Esophagus (tissue), 2 donors: ENCODE results near the gene RBMS3. TPM values are rescaled to one million over a fixed set of nuclear protein-coding genes. Genes with fewer than 3 reads are reported as not detected.
"Not testable (repeated sequence)": the region's sequence is repeated elsewhere in the genome, so short reads cannot be mapped to it uniquely, and the experiment has no call there.

Experiments
- H3K27ac ChIP-seq, 2 donors: one replicate each; pipeline ENCODE4 v1.5.1; 2013; ENCODE audit warnings: low read depth in 2 of 2, mild to moderate bottlenecking in 2 of 2, inconsistent platforms in 1 of 2, low read length in 1 of 2, moderate library complexity in 1 of 2
- H3K27me3 ChIP-seq, 2 donors: one replicate each; pipeline ENCODE4 v1.6.1; 2013; ENCODE audit warnings: low read length in 2 of 2, control low read depth in 1 of 2, mild to moderate bottlenecking in 1 of 2; ENCODE audit not compliant: insufficient read depth in 2 of 2, control insufficient read depth in 1 of 2
- H3K36me3 ChIP-seq, 2 donors: one replicate each; pipeline ENCODE4 v1.6.1; 2013; ENCODE audit warnings: low read length in 1 of 2; ENCODE audit not compliant: control insufficient read depth in 2 of 2, insufficient read depth in 2 of 2
- H3K4me1 ChIP-seq, 2 donors: one replicate each; pipeline ENCODE4 v1.6.1; 2013; ENCODE audit warnings: low read length in 1 of 2; ENCODE audit not compliant: control insufficient read depth in 2 of 2, insufficient read depth in 2 of 2
- H3K4me3 ChIP-seq, 2 donors: one replicate each; pipeline ENCODE4 v1.5.1; 2013; ENCODE audit warnings: low read length in 2 of 2, mild to moderate bottlenecking in 2 of 2, low read depth in 1 of 2, moderate library complexity in 1 of 2
- H3K9me3 ChIP-seq, 2 donors: one replicate each; pipeline ENCODE4 v1.6.1; 2013; ENCODE audit warnings: mild to moderate bottlenecking in 2 of 2, low read depth in 1 of 2, low read length in 1 of 2, moderate library complexity in 1 of 2; ENCODE audit not compliant: control insufficient read depth in 2 of 2, insufficient read depth in 1 of 2
- WGBS, 2 donors: extraction: QIAGEN DNeasy Blood & Tissue Kit; methylation state at CpG; one replicate each; pipeline ENCODE4 v1.1.7; 2013; 5-methylcytosine and 5-hydroxymethylcytosine counted together
- polyA plus RNA-seq, 2 donors: library from polyadenylated mRNA; stranded (reverse); fragments of 200-250 nt; gene quantifications; one replicate each; pipeline ENCODE4 v1.2.3, GENCODE V29; 2013
- donor health status: healthy with polysubstance abuse.
- donor health status: Bipolar disorder and iron deficiency.

Gene RBMS3
- polyA plus RNA-seq: 1 to 10 TPM; 1.1 to 1.7 TPM

GRCh38 chr3:29280404-29281093, at the start of gene RBMS3:
Gene RBMS3, plus strand, starts transcription at chr3:29281071.
- no peaks in the 10 kb centered on the region for H3K9me3 ChIP-seq
- H3K27me3 ChIP-seq: no peaks in the 10 kb centered on the region
- WGBS, 2 donors: 2% methylated on average over 16 of the region's 16 CpGs
- peak within 1 kb of the TSS; percentile 72 to 73 for H3K27ac ChIP-seq
- H3K4me3 ChIP-seq: peak within 1 kb of the TSS; percentile 35 to 55
- H3K4me1 ChIP-seq: no peaks in the 10 kb centered on the region
- H3K36me3 ChIP-seq: no peaks in the 10 kb centered on the region

- not testable (repeated sequence) for H3K36me3 ChIP-seq, H3K4me3 ChIP-seq, H3K9me3 ChIP-seq, H3K27me3 ChIP-seq, H3K27ac ChIP-seq, H3K4me1 ChIP-seq
- WGBS, 2 donors: 0% methylated on average over 1 of the region's 1 CpG
These were observed 47.7 kb upstream of the RBMS3 start for GRCh38 chr3:29233126-29233525.

- H3K36me3 ChIP-seq: no peaks in the 10 kb centered on the region
- no peak overlapping the region for H3K4me3 ChIP-seq
- WGBS, 2 donors: 84 to 92% methylated on average over 3 of the region's 3 CpGs
These were observed 44.6 kb upstream of the RBMS3 start for GRCh38 chr3:29236146-29236840.

DNA sequence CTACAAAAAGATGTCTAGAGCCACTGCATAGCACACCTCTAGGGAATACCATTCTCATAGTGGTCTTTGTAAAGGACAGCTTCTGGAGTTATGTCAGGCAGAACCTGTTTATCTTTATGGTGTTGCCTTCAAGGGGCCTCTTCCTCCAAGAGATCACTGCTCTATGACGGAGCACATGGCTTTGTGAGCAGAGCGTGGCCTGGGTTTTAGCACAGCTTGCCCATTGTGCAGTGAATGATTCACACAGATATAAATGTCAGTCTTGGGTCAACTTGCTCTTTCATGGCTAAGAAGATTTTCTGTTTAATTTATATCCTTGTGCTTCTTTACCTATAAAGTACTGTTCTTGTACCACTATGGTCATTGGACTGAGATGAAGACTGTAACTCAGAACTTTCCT, 41.5 kb upstream of the RBMS3 start:
- Histone ChIP-seq H3K9me3 (no peaks in the 10 kb centered on the region), H3K4me1 (no peaks in the 10 kb centered on the region), H3K27ac (no peak overlapping the region), H3K4me3 (no peak overlapping the region), H3K36me3 (no peaks in the 10 kb centered on the region), H3K27me3 (no peaks in the 10 kb centered on the region)
- 85 to 93% methylated on average over 2 of the region's 2 CpGs for WGBS, 2 donors

More at GRCh38 chr3:29236146-29236840, 44.6 kb upstream of the RBMS3 start:
- no peaks in the 10 kb centered on the region for H3K27me3 ChIP-seq
- H3K27ac ChIP-seq: no peak overlapping the region
- H3K4me1 ChIP-seq: no peaks in the 10 kb centered on the region
- H3K9me3 ChIP-seq: no peaks in the 10 kb centered on the region

- H3K27ac ChIP-seq: no peak overlapping the region
- no peaks in the 10 kb centered on the region for H3K36me3 ChIP-seq
- H3K4me1 ChIP-seq: no peaks in the 10 kb centered on the region
- no peak overlapping the region for H3K4me3 ChIP-seq
- H3K27me3 ChIP-seq: no peaks in the 10 kb centered on the region
- no peaks in the 10 kb centered on the region for H3K9me3 ChIP-seq
These were observed 40.6 kb upstream of the RBMS3 start for GRCh38 chr3:29240248-29240647.

DNA sequence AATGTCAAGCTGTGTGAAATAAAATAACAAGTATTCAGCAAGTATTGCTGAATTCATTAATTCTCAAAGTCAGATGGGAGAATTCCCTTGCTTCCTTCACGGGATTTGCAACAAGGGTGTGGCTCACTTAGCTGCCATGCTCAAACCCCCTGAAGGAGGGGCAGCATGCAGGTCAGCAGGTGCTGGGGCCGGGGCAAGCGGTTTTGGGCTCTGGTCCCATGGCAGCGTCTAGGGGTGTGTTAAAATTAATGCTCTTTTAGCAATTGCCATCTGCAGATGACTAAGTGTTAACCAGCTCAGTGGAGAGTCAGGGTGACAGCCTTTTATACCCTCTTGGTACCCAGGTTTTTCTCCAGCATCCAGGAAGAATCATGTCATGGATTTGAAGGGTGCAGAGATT, 40.0 kb upstream of the RBMS3 start:
- Histone ChIP-seq H3K9me3 (no peaks in the 10 kb centered on the region), H3K36me3 (no peaks in the 10 kb centered on the region), H3K27ac (no peak overlapping the region), H3K4me1 (no peaks in the 10 kb centered on the region), H3K4me3 (no peak overlapping the region), H3K27me3 (no peaks in the 10 kb centered on the region)
- WGBS, 2 donors: 74 to 87% methylated on average over 4 of the region's 4 CpGs

- Histone ChIP-seq H3K4me1 (no peaks in the 10 kb centered on the region), H3K36me3 (no peaks in the 10 kb centered on the region), H3K27me3 (no peaks in the 10 kb centered on the region), H3K27ac (no peak overlapping the region), H3K9me3 (no peaks in the 10 kb centered on the region), H3K4me3 (no peak overlapping the region)
These were observed 39.0 kb upstream of the RBMS3 start for GRCh38 chr3:29241855-29242254.

- H3K4me1 ChIP-seq: no peaks in the 10 kb centered on the region
- no peaks in the 10 kb centered on the region for H3K27me3 ChIP-seq
- no peak overlapping the region for H3K27ac ChIP-seq
- WGBS, 2 donors: 83 to 88% methylated on average over 2 of the region's 2 CpGs
- H3K9me3 ChIP-seq: no peaks in the 10 kb centered on the region
- no peak overlapping the region for H3K4me3 ChIP-seq
- H3K36me3 ChIP-seq: no peaks in the 10 kb centered on the region
These were observed 38.6 kb upstream of the RBMS3 start for GRCh38 chr3:29242296-29242695.

DNA sequence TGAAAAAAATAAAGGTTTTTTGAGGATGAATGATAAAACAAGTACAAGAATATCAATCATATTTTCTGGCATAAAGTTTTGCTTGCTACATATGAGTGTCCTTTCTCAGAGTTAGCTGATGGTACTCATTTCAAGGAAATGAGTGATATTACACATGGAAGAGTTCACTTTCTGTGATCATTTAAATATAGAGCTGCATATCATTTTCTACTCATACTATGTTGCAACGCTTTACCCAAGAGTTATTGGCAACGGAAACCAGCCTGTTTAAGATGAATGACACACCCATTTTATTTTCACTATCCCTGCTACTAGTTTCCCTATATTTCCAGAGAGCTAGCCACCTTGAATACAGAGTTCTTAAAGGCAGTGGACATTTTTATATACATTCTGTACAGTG, 35.4 kb upstream of the RBMS3 start:
- Histone ChIP-seq H3K27me3 (no peaks in the 10 kb centered on the region), H3K4me3 (no peak overlapping the region), H3K4me1 (no peaks in the 10 kb centered on the region), H3K36me3 (no peaks in the 10 kb centered on the region), H3K9me3 (no peaks in the 10 kb centered on the region), H3K27ac (no peak overlapping the region)
- 62 to 70% methylated on average over 2 of the region's 2 CpGs for WGBS, 2 donors
